GM19023 (cell line): ENCODE measurements around the gene TFB2M.
A peak's percentile ranks its signal among the peaks of the same experiment; 100 is the strongest.

Experiments
- ATAC-seq: cut with Tn5 transposase; IDR thresholded peaks from one replicate; pipeline ENCODE4 v1.9.1; 2021; ENCODE audit warnings: mild to moderate bottlenecking, moderate library complexity; ENCODE audit not compliant: unreplicated experiment

TFB2M gene

GRCh38 chr1:246516126-246516525 is 49.9 kb downstream of the TFB2M start:
- ATAC-seq, result no peak

- no peak for ATAC-seq
Observed at GRCh38 chr1:246515390-246516005, 50.6 kb downstream of the TFB2M start.

GRCh38 chr1:246513619-246514343 is 52.3 kb downstream of the TFB2M start:
- ATAC-seq, result no peak

- no peak for ATAC-seq
Observed at GRCh38 chr1:246513041-246513440, 53.0 kb downstream of the TFB2M start.

- no peak for ATAC-seq
Observed at GRCh38 chr1:246512635-246513034, 53.4 kb downstream of the TFB2M start.

- no peak for ATAC-seq
Observed at GRCh38 chr1:246512230-246512629, 53.8 kb downstream of the TFB2M start.

- no peak for ATAC-seq
Observed at GRCh38 chr1:246511203-246511602, 54.9 kb downstream of the TFB2M start.

- no peak for ATAC-seq
Observed at GRCh38 chr1:246510147-246511030, 55.7 kb downstream of the TFB2M start.

- ATAC-seq, result no peak
Observed at GRCh38 chr1:246508897-246509688, 57.0 kb downstream of the TFB2M start.

- peak; percentile 94 for ATAC-seq
Observed at GRCh38 chr1:246506674-246507481, 59.2 kb downstream of the TFB2M start, which contains the start of gene SMYD3. SMYD3 (minus strand) TSS chr1:246507279.

- peak; percentile 5 for ATAC-seq
Observed at GRCh38 chr1:246506367-246506673, 59.7 kb downstream of the TFB2M start.

GRCh38 chr1:246503341-246503740 is 62.7 kb downstream of the TFB2M start:
- ATAC-seq, result no peak

- no peak for ATAC-seq
Observed at GRCh38 chr1:246497331-246497915, 68.6 kb downstream of the TFB2M start.

- no peak for ATAC-seq
Observed at GRCh38 chr1:246492611-246493245, 73.3 kb downstream of the TFB2M start.

- no peak for ATAC-seq
Observed at GRCh38 chr1:246491551-246492053, 74.5 kb downstream of the TFB2M start.
